H1 (cell line): ENCODE results near the gene PLCB1. TPM values are rescaled to one million over a fixed set of nuclear protein-coding genes. Genes with fewer than 3 reads are reported as not detected.

ENCODE experiments used
- CEBPB ChIP-seq: IDR thresholded peaks from 2 replicates; pipeline ENCODE4 v1.6.1; 2012; ENCODE audit warnings: low read depth, low read length
- CHD7 ChIP-seq: fragments of 300-600 bp; sonication (generic); IDR thresholded peaks from 2 replicates; pipeline ENCODE4 v1.7.1; 2012; ENCODE audit warnings: low read length, moderate library complexity, mild to moderate bottlenecking, inconsistent platforms; ENCODE audit not compliant: insufficient replicate concordance
- GTF2F1 ChIP-seq: IDR thresholded peaks from 2 replicates; pipeline ENCODE4 v1.6.1; 2012; ENCODE audit warnings: low read depth, low read length, improper control_type of control experiment, borderline replicate concordance
- MAFK ChIP-seq: IDR thresholded peaks from 2 replicates; pipeline ENCODE4 v1.6.1; 2012; ENCODE audit warnings: low read depth, mild to moderate bottlenecking, improper control_type of control experiment, low read length
- SP1 ChIP-seq: IDR thresholded peaks from 2 replicates; pipeline ENCODE4 v1.6.1; 2011; ENCODE audit warnings: low read depth, low read length
- TEAD4 ChIP-seq: IDR thresholded peaks from 2 replicates; pipeline ENCODE4 v1.6.1; 2012; ENCODE audit warnings: low read depth, low read length, inconsistent platforms, mixed read lengths
- polyA plus RNA-seq, 7 experiments: library from polyadenylated mRNA; depleted of rRNA in 3 of 7; stranded (reverse) in 5 of 7; unstranded in 2 of 7; fragments of >200 nt in 5 of 7; fragments of 200-250 nt in 2 of 7; gene quantifications; 1 replicate in 5 of 7; 2 replicates in 1 of 7; 4 replicates in 1 of 7; pipeline versions ENCODE4 v1.2.1 to v1.2.3, GENCODE V29; 2011 to 2013; ENCODE audit warnings: missing spikeins in 2 of 7, mixed read lengths in 2 of 7
- total RNA-seq: library from RNA; stranded (reverse); fragmentation: NEBNext Ultra II Directional; extraction: Animal tissue kit (Norgen Biotek cat#: 25700); gene quantifications from 2 replicates; pipeline ENCODE4 v1.2.1, GENCODE V29; 2021

PLCB1 gene
- total and polyA plus RNA-seq, 2 of the 8 experiments (the other 6 are each of a cell fraction or from before 2014, with no cell fraction given): 2.6 to 9.1 TPM

- TF ChIP-seq CHD7 (no peak), MAFK (no peak), GTF2F1 (no peak), SP1 (no peak), CEBPB (no peak), TEAD4 (no peak)
Observed at GRCh38 chr20:8648466-8648865, 516.4 kb downstream of the PLCB1 start (continued).
